ENCODE measurements around the gene PRDM1. TPM values are rescaled to one million over a fixed set of nuclear protein-coding genes. Genes with fewer than 3 reads are reported as not detected.

PRDM1 gene
- total and polyA plus RNA-seq, 2 of the 13 experiments (the other 11 are each of a cell fraction or from before 2014, with no cell fraction given), result 0.13 TPM; not detected in 1

- no TSS peak for BruUV-seq (replicated peaks)
- Histone ChIP-seq H3K4me3 (replicated peaks in 1 of 3; ENCODE audit: insufficient read depth in 1 of 3, low read depth in 2 of 3, low read length in 3 of 3) (no peak overlapping the region), H3K79me2 (ENCODE audit: insufficient read depth, low read length) (no peaks in the 10 kb centered on the region), H3K9ac (ENCODE audit: insufficient read depth, low read depth, low read length) (no peak overlapping the region), H3K27ac (ENCODE audit: extremely low read length, insufficient read depth, low read length) (no peak overlapping the region), H3K4me2 (ENCODE audit: low read depth, low read length) (no peak overlapping the region), H3K4me1 (ENCODE audit: insufficient read depth, low read length) (no peaks in the 10 kb centered on the region), H3K27me3 (ENCODE audit: control insufficient read depth in 1 of 2, insufficient read depth in 2 of 2, low read length in 2 of 2) (peaks cover 3 to 18% of the 10 kb centered on the region in 2 experiments; a peak in 1 of 5 replicates), H3K36me3 (replicated peaks in 1 of 2; ENCODE audit: control insufficient read depth in 1 of 2, insufficient read depth in 2 of 2, low read length in 2 of 2) (no peaks in the 10 kb centered on the region), H2AFZ (ENCODE audit: low read length) (no peak overlapping the region), H4K20me1 (ENCODE audit: insufficient read depth, low read length) (no peaks in the 10 kb centered on the region), H3K9me3 (ENCODE audit: low read length) (no peaks in the 10 kb centered on the region)
- intact Hi-C loops (cut with micrococcal nuclease; ENCODE audit: unreplicated experiment), result no loop called here
- no peak for TF ChIP-seq ZNF460 (CRISPR knock-in tag; IDR thresholded peaks at IDR 0.05; ENCODE audit: borderline replicate concordance)
- TF ChIP-seq EP300 (IDR thresholded peaks at IDR 0.05; ENCODE audit: low read depth in 2 of 2, low read length in 2 of 2), result no peak
- no peak for TF ChIP-seq EP300 (CRISPR knock-in tag; IDR thresholded peaks at IDR 0.05; ENCODE audit: borderline replicate concordance)
- TF ChIP-seq MTF2 (CRISPR knock-in tag; IDR thresholded peaks at IDR 0.05; ENCODE audit: borderline replicate concordance), result no peak
- TF ChIP-seq ZNF687 (CRISPR knock-in tag; IDR thresholded peaks at IDR 0.05), result no peak
- no peak for TF ChIP-seq MED8 (CRISPR knock-in tag; IDR thresholded peaks at IDR 0.05; ENCODE audit: insufficient replicate concordance)
- CTCF ChIA-PET (ENCODE audit: low intra/inter-chr PET ratio, low total read pairs), result no interaction called here
- WGBS (ENCODE audit: low lambda C conversion rate), result 0% methylated on average over 3 of the region's 3 CpGs
- FAIRE-seq (no peak), ATAC-seq (no peak), DNase-seq (ENCODE audit: low spot score) (no peak)
- in situ Hi-C loops (cut with HindIII; ENCODE audit: extremely low pct_ligation_motif_present, low pct_unique_long_range_greater_than_20kb), result no loop called here
- POLR2A ChIA-PET, result no interaction called here
These were observed 26.0 kb upstream of the PRDM1 start for GRCh38 chr6:106060167-106060566.
